Measurements from ENCODE around the gene PRKAG2.

Gene PRKAG2

DNA sequence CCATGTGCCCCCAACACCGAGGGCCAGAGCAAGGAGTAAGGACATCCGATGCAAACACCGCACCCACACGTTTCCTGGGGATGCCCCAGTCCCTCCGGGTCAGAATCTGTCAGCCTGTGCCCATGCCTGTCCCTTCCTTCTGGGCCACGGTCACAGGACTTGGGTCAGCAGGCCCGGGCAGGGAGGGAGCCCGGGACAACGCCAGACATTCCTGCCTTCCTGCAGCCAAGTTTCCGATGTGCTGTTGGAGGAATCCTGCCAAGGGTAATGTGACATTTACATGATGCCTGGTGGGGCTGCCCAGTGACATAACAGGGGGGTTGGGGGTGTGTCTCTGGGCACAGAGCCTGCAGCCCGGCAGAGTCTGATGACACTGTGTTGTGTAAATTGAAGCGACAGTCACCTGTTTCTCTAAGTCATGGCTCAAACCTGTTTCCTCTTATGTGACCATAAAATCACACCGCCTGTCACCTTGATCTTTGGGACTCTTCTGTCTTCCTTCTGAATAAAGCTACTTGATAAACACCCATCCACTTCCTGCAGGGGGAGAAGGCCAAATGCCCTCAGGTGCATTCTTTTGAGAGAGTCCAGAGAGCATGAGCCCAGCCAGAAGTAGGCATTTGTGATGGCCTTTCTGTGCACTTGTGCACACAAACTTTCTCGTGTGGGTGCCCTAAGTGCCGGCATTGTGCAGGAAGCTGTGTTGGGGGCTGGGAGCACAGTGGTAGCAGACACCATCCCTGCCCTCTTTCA lies 181.9 kb downstream of the PRKAG2 start:
- no peak for DNase-seq (ENCODE audit: low read depth in 2 of 2)

DNA sequence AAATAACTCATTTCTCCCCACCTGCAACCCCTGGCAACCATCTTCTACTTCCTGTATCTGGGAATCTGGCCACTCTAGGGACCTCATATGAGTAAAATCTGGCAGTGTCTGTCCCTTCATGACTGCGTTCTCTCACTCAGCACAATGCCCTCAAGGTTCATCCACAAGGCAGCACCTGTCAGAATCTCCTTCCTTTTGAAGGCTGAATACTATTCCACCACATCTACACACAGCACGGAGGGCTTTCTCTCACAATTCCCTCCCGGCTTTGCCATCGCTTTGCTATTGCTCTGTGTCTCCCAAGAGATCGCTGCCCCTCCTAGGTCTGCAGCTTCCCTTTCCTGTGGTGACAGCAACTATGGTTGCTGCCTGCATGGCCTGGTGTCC lies 182.5 kb downstream of the PRKAG2 start:
- no peak for DNase-seq (ENCODE audit: low read depth in 2 of 2)

- DNase-seq (ENCODE audit: low read depth in 2 of 2), result no peak
Observed at GRCh38 chr7:151693140-151693539, 183.8 kb downstream of the PRKAG2 start.

GRCh38 chr7:151692721-151693120 lies 184.2 kb downstream of the PRKAG2 start:
- DNase-seq (ENCODE audit: low read depth in 2 of 2), result no peak

DNA sequence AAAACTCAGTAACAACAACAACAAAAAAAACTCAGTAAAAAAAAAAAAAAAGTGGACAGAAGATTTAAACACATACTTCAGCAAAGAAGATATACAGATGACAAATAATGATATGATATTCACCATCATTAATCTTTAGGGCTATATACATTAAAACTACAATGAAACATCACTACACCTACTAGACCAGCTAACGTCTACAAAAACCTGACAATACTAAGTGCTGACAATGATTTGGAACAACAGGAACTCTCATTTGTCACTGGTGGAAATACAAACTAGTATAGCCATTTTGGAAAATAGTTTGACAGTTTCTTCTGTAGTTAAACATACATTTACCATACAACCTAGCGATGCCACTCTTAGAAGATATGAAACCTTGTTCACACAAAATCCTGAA lies 185.5 kb downstream of the PRKAG2 start:
- no peak for DNase-seq (ENCODE audit: low read depth in 2 of 2)

- no peak for DNase-seq (ENCODE audit: low read depth in 2 of 2)
Observed at GRCh38 chr7:151690606-151691005, 186.3 kb downstream of the PRKAG2 start.

- DNase-seq (ENCODE audit: low read depth in 2 of 2), result no peak
Observed at GRCh38 chr7:151689196-151689971, 187.5 kb downstream of the PRKAG2 start.

- DNase-seq (ENCODE audit: low read depth in 2 of 2), result no peak
Observed at GRCh38 chr7:151688236-151688780, 188.6 kb downstream of the PRKAG2 start.

- no peak for DNase-seq (ENCODE audit: low read depth in 2 of 2)
Observed at GRCh38 chr7:151687523-151688235, 189.2 kb downstream of the PRKAG2 start.

DNA sequence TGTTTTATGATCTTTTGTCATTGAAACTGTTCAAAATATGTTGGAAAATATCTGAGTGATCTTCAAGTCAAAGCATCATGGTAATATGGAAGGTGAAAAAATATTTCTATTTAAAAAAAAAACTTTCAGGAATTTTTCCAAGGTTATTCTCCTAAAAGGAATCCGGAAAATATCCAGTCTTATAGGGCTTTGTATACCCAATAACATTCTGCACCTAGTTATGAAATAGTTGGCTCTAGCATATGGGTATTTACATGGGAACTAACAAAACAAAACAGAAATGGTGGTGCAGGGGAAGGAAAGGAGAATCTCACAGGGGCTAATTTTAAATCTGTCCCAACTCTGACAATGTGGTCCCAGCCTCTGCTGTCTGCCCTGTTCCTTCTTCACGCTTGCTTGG lies 190.1 kb downstream of the PRKAG2 start:
- no peak for DNase-seq (ENCODE audit: low read depth in 2 of 2)

GRCh38 chr7:151686016-151686766 lies 190.7 kb downstream of the PRKAG2 start:
- DNase-seq (ENCODE audit: low read depth in 2 of 2), result no peak

GRCh38 chr7:151684408-151685175 lies 192.3 kb downstream of the PRKAG2 start:
- no peak for DNase-seq (ENCODE audit: low read depth in 2 of 2)

DNA sequence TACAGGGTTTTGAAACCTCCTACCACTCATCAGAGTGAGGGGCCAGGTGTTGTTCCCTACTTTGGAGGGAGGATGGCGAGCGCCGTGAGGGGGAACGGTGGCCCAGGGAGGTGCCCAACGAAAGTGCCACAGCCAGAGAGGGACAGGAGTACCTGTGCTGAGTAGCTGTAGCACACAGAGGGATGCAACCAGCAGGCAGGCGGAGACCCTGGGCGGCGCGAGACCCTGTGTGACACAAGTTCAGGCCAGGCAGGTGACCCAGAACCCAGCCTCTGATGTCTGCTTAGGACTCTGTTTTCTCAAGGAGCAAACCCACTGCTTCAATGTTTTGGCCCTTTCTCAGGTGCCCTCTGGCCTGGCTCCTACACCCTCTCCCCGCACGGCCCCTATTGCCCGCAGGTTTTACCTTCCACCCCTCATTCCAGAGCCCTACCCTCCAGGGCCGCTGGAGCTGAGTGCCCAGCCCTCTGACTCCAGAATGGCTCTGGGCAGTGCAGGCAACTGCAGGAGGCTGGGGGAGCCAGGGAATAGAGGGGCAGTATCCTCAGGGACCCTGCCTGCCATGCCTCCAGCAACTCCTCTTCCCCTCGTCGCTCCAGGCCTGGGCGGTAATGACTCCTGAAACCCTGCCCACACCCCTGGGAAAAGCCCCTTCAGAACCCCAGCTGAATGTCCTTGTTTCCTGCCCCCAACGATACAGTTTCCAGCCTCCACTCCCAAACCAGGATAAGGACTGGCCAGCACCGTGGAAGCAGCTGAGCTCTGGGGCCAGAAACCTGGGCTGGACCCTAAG lies 193.1 kb downstream of the PRKAG2 start:
- DNase-seq (ENCODE audit: low read depth in 2 of 2), result no peak

- DNase-seq (ENCODE audit: low read depth in 2 of 2), result no peak
Observed at GRCh38 chr7:151682831-151683614, 193.9 kb downstream of the PRKAG2 start.

GRCh38 chr7:151681726-151682125 lies 195.2 kb downstream of the PRKAG2 start:
- no peak for DNase-seq (ENCODE audit: low read depth in 2 of 2)

DNA sequence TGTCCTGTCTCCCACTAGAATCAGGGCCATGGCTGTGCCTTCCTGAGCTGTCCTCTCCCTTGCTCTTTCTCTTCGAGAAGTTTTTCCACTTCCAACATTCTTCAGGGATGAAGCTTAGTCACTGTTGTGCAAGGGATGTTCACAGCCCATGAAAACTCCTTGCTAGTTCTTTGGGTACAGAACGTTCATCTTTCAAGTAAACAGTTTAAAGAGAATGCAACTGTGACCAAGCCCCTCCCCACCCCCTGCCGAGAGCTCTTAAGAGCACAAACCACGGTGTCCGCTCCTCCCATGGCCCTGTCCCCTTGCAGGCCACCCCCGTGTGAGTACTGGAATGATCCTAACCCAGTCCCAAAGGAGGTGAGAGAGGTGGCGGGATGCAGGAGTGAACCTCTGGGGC lies 196.1 kb downstream of the PRKAG2 start:
- DNase-seq (ENCODE audit: low read depth in 2 of 2), result no peak

DNA sequence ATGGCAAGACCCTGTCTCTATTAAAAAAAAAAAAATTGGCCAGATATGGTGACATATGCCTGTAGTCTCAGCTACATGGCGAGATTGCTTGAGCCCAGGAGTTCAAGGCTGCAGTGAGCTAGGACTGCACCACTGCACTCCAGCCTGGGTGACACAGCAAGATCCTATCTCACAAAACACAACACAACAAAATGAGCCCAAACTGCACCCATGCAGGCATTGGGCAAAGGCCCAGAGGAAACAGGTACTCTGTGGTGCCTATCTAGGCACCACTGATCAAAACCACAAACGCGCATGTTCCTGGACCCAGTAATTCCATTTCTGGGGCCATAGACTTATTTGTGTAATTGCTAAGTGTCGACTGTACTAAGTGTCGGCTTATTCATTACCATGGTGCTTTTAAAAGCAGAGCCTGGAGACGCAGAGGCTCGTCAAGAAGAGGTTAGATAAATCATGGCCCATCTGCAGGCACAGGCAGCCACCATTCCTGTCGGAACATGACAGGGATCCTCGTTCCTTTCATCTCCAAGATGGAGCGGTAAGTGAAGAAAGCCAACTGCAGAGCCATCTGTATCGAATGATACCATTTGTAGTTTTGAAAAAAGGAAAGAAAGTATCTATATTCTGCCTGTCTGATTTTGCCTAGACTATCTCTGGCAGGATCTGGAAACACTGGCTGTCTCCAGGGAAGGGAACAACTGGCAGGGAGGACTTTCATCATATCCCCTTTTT lies 196.9 kb downstream of the PRKAG2 start:
- no peak for DNase-seq (ENCODE audit: low read depth in 2 of 2)

- DNase-seq (ENCODE audit: low read depth in 2 of 2), result no peak
Observed at GRCh38 chr7:151679071-151679708, 197.7 kb downstream of the PRKAG2 start.

Measured in stimulated activated CD8-positive, alpha-beta memory T cell treated with anti-CD3 and anti-CD28 coated beads, Interleukin-7, amount 100 ng/mL, for 4 hours (primary cell).